HepG2 (cell line): ENCODE results near the gene IQSEC1. TPM values are rescaled to one million over a fixed set of nuclear protein-coding genes. Genes with fewer than 3 reads are reported as not detected.

Experiments
- ATAC-seq: fragments of 200-7000 bp; cut with Tn5 transposase; 3 replicates; pipeline ENCODE4 v1.9.1; 2020; ENCODE audit warnings: mild to moderate bottlenecking, moderate library complexity
- BruUV-seq: library from RNA; stranded (reverse); fragments of 400-500 nt; replicated peaks from 2 replicates; lab custom pipeline; 2021; lab: Mats Ljungman, UMichigan
- CTCF ChIA-PET: fragments of 300-600 bp; formaldehyde crosslinking; extraction: SDS; loops from one replicate; lab custom pipeline; 2021; ENCODE audit warnings: low total read pairs, inconsistent platforms, low intra/inter-chr PET ratio; lab: Yijun Ruan, JAX
- POLR2A ChIA-PET: fragments of 350-600 bp; sonication (Branson Sonifier 250); formaldehyde crosslinking; loops from one replicate; lab custom pipeline; 2020; ENCODE audit warnings: antibody characterized with exemption, inconsistent platforms; lab: Yijun Ruan, JAX
- DNase-seq: peaks from one replicate; pipeline ENCODE4 v3.0.0-alpha.2; 2015; ENCODE audit warnings: low spot score
- FAIRE-seq: peaks from 3 replicates; lab custom pipeline; 2011; peaks lifted over from hg19 to GRCh38; lab: Jason Lieb, UNC
- H2AFZ ChIP-seq: one replicate; pipeline ENCODE4 v1.6.1; 2011; ENCODE audit warnings: low read length, inconsistent platforms
- H3K27ac ChIP-seq: fragments of 300-600 bp; 3 replicates; pipeline ENCODE4 v1.8.0; 2011; ENCODE audit warnings: mixed run types, mild to moderate bottlenecking, mixed read lengths, low read length, inconsistent platforms; ENCODE audit not compliant: insufficient read depth; ENCODE audit errors: extremely low read length
- H3K27me3 ChIP-seq, 2 experiments: fragments of 200-600 bp in 1 of 2; 2 replicates in 1 of 2; 3 replicates in 1 of 2; pipeline versions ENCODE4 v1.6.0 to v1.8.0; 2011; ENCODE audit warnings: low read length in 2 of 2, mild to moderate bottlenecking in 2 of 2, moderate library complexity in 2 of 2, inconsistent platforms in 1 of 2; ENCODE audit not compliant: insufficient read depth in 2 of 2, control insufficient read depth in 1 of 2
- H3K36me3 ChIP-seq, 2 experiments: fragments of 200-600 bp in 1 of 2; replicated peaks in 1 of 2; 2 replicates in 1 of 2; 3 replicates in 1 of 2; pipeline versions ENCODE4 v1.5.1 to v1.8.0; 2011; ENCODE audit warnings: low read length in 2 of 2, inconsistent platforms in 1 of 2; ENCODE audit not compliant: insufficient read depth in 2 of 2, control insufficient read depth in 1 of 2
- H3K4me1 ChIP-seq: 2 replicates; pipeline ENCODE4 v1.5.1; 2012; ENCODE audit warnings: low read length, inconsistent platforms; ENCODE audit not compliant: insufficient read depth
- H3K4me2 ChIP-seq: 2 replicates; pipeline ENCODE4 v1.6.0; 2011; ENCODE audit warnings: low read depth, low read length, inconsistent platforms
- H3K4me3 ChIP-seq, 3 experiments: fragments of 200-600 bp in 1 of 3; sonication (generic), shearing (Covaris generic) in 1 of 3; replicated peaks in 1 of 3; 2 replicates each; pipeline ENCODE4 v1.5.1; 2011 to 2016; ENCODE audit warnings: low read length in 3 of 3, inconsistent platforms in 2 of 3, low read depth in 2 of 3, mild to moderate bottlenecking in 2 of 3, control low read depth in 1 of 3, mixed read lengths in 1 of 3; ENCODE audit not compliant: insufficient read depth in 1 of 3
- H3K79me2 ChIP-seq: one replicate; pipeline ENCODE4 v1.6.1; 2011; ENCODE audit warnings: low read length, inconsistent platforms; ENCODE audit not compliant: insufficient read depth
- H3K9ac ChIP-seq: 2 replicates; pipeline ENCODE4 v1.6.0; 2011; ENCODE audit warnings: mild to moderate bottlenecking, low read depth, low read length, inconsistent platforms; ENCODE audit not compliant: insufficient read depth
- H3K9me3 ChIP-seq: 2 replicates; pipeline ENCODE4 v1.5.1; 2012; ENCODE audit warnings: mild to moderate bottlenecking, low read length
- H4K20me1 ChIP-seq: 2 replicates; pipeline ENCODE4 v1.6.0; 2011; ENCODE audit warnings: inconsistent platforms, mild to moderate bottlenecking, low read length, moderate library complexity; ENCODE audit not compliant: insufficient read depth
- CHD2 ChIP-seq: IDR thresholded peaks from 2 replicates; pipeline ENCODE4 v1.6.1; 2011; ENCODE audit warnings: low read depth, low read length, improper control_type of control experiment
- FOXC1 ChIP-seq: sonication (generic); formaldehyde crosslinking; IDR thresholded peaks from 2 replicates; pipeline ENCODE4 v1.8.0; 2022; ENCODE audit warnings: mild to moderate bottlenecking, missing genetic modification reagents, borderline replicate concordance
- GMEB2 ChIP-seq: IDR thresholded peaks from 2 replicates; pipeline ENCODE4 v1.6.1; 2016; ENCODE audit warnings: missing biosample characterization, missing genetic modification reagents, low read depth
- TAF1 ChIP-seq: sonication (generic); formaldehyde crosslinking; IDR thresholded peaks from 2 replicates; pipeline ENCODE4 v1.4.0; 2020; ENCODE audit warnings: missing genetic modification reagents
- YEATS2 ChIP-seq: sonication (generic); formaldehyde crosslinking; IDR thresholded peaks from 2 replicates; pipeline ENCODE4 v1.4.0; 2020; ENCODE audit warnings: missing genetic modification reagents, borderline replicate concordance
- ZNF24 ChIP-seq: fragments of 450-650 bp; IDR thresholded peaks from 2 replicates; pipeline ENCODE4 v1.6.1; 2017; ENCODE audit warnings: antibody characterized with exemption, mild to moderate bottlenecking
- ZNF761 ChIP-seq: sonication (generic); formaldehyde crosslinking; conservative IDR thresholded peaks from 2 replicates; pipeline ENCODE4 v1.4.0; 2020; ENCODE audit warnings: mild to moderate bottlenecking, missing genetic modification reagents
- WGBS: methylation state at CpG from one replicate; pipeline ENCODE4 v1.1.6; 2017; ENCODE audit warnings: low lambda C conversion rate; 5-methylcytosine and 5-hydroxymethylcytosine counted together
- in situ Hi-C: cut with HindIII; loops from 2 replicates; pipeline ENCODE4 v1.10.0; 2017; ENCODE audit warnings: low pct_unique_long_range_greater_than_20kb; ENCODE audit not compliant: extremely low pct_ligation_motif_present
- intact Hi-C: fragments of 100-400 bp; cut with micrococcal nuclease; formaldehyde crosslinking; loops from one replicate; pipeline ENCODE4 v1.10.0; 2022; ENCODE audit not compliant: unreplicated experiment
- polyA plus RNA-seq, 8 experiments: library from polyadenylated mRNA; depleted of rRNA in 3 of 8; stranded (reverse) in 7 of 8; unstranded in 1 of 8; fragments of >200 nt; fragmentation: Illumina TruSeq in 4 of 8; extraction: Trizol in 4 of 8; gene quantifications; 2 replicates each; pipeline versions ENCODE4 v1.2.1 to v1.2.3, GENCODE V29; 2011 to 2016; ENCODE audit warnings: low read depth in 4 of 8, missing spikeins in 1 of 8, mixed read lengths in 1 of 8; ENCODE audit not compliant: insufficient read depth in 1 of 8
- total RNA-seq, 5 experiments: library from RNA; depleted of rRNA; stranded (reverse); fragments of >200 nt; fragmentation: Illumina TruSeq; extraction: Trizol; gene quantifications; 2 replicates each; pipeline ENCODE4 v1.2.3, GENCODE V29; 2016; ENCODE audit warnings: low read depth in 1 of 5

Gene IQSEC1
- total and polyA plus RNA-seq, 2 of the 13 experiments (the other 11 are each of a cell fraction or from before 2014, with no cell fraction given): 17.4 to 20.2 TPM

GRCh38 chr3:13053420-13053819 lies 19.8 kb downstream of the IQSEC1 start (continued):
- TF ChIP-seq GMEB2 (CRISPR knock-in tag): no peak
- no peak for TF ChIP-seq CHD2
- no peak for TF ChIP-seq ZNF24
- TF ChIP-seq, all 625 proteins: peak for 0

DNA sequence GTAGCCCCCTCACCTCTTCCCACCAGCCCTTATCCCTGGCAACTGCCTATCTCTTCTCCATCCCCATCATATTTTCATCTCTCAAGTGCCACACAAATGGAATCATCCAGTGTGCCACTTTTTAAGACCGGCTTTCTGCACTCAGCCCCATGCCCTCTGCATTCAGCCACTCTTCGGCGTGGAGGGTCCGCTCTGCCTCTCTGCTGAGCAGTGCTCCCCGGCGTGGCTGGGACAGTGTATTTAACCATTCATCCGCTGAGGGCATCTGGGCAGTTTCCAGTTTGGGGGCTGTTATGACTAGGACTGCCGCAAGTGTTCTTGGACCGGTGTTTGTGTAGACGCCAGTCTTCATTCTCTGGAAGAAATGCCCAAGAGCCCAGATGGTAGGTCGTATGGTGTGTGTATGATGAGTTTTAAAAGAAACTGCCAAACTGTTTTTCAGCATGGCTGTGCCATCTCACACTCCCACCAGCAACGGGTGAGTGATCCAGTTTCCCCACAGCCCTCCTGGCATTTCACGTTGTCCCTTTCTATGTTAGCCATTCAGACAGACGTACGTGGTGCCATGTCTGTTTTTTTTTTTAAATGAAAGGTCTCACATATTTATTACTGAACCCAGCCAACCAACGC lies 20.9 kb downstream of the IQSEC1 start:
- Histone ChIP-seq H3K27ac (no peak overlapping the region), H3K9ac (no peak overlapping the region), H3K4me3 (no peak overlapping the region), H3K4me1 (peaks cover 14% of the 10 kb centered on the region), H2AFZ (no peak overlapping the region), H4K20me1 (no peaks in the 10 kb centered on the region; the same call in 1 of the 2 replicates), H3K27me3 (no peaks in the 10 kb centered on the region), H3K79me2 (no peaks in the 10 kb centered on the region), H3K4me2 (no peak overlapping the region), H3K9me3 (no peaks in the 10 kb centered on the region), H3K36me3 (no peaks in the 10 kb centered on the region)
- intact Hi-C loops: no loop called here
- no peak for FAIRE-seq
- 96% methylated on average over 16 of the region's 16 CpGs for WGBS
- ChIA-PET POLR2A (no interaction called here), CTCF (no interaction called here)
- TF ChIP-seq TAF1 (CRISPR knock-in tag) (no peak), ZNF761 (CRISPR knock-in tag) (no peak), YEATS2 (no peak), FOXC1 (CRISPR knock-in tag) (no peak)
- DNase-seq: no peak
- in situ Hi-C loops: no loop called here
- no TSS peak for BruUV-seq
- ATAC-seq: no peak
